HEK293 (cell line): ENCODE results near the gene LARGE1.

Source experiments
- CTCF ChIA-PET: fragments of 350-600 bp; formaldehyde crosslinking; extraction: SDS; loops from one replicate; lab custom pipeline; 2021; ENCODE audit warnings: antibody characterized with exemption; lab: Yijun Ruan, JAX
- POLR2A ChIA-PET: fragments of 300-600 bp; formaldehyde crosslinking; extraction: SDS; loops from one replicate; lab custom pipeline; 2020; ENCODE audit warnings: antibody characterized with exemption, inconsistent platforms; lab: Yijun Ruan, JAX
- H3K27ac ChIP-seq: fragments of 200-500 bp; sonication (Bioruptor generic); 2 replicates; pipeline ENCODE4 v1.5.1; 2014; ENCODE audit warnings: low read depth, low read length, control low read depth, inconsistent platforms; ENCODE audit errors: extremely low read depth
- H3K36me3 ChIP-seq, 2 experiments: fragments of 200-500 bp in 1 of 2; sonication (Bioruptor generic) in 1 of 2; 1 replicate in 1 of 2; 2 replicates in 1 of 2; pipeline ENCODE4 v1.5.1; 2014 to 2017; ENCODE audit warnings: inconsistent platforms in 2 of 2, low read length in 2 of 2; ENCODE audit not compliant: control insufficient read depth in 2 of 2, insufficient read depth in 1 of 2
- H3K4me1 ChIP-seq: fragments of 200-500 bp; sonication (Bioruptor generic); 2 replicates; pipeline ENCODE4 v1.5.1; 2014; ENCODE audit warnings: mild to moderate bottlenecking, low read length, inconsistent platforms; ENCODE audit not compliant: control insufficient read depth, insufficient read depth
- H3K4me3 ChIP-seq: 2 replicates; pipeline ENCODE4 v1.5.1; 2011; ENCODE audit warnings: low read depth, mild to moderate bottlenecking, control low read depth, low read length, moderate library complexity
- H3K9me3 ChIP-seq: fragments of 200-500 bp; sonication (Bioruptor generic); 2 replicates; pipeline ENCODE4 v1.5.1; 2014; ENCODE audit warnings: low read depth, low read length, inconsistent platforms; ENCODE audit not compliant: control insufficient read depth, insufficient read depth
- FEZF1 ChIP-seq: fragments of 450-650 bp; formaldehyde crosslinking; IDR thresholded peaks from 2 replicates; pipeline ENCODE4 v1.5.1; 2016; ENCODE audit warnings: missing biosample characterization, missing genetic modification characterization
- GLIS2 ChIP-seq: fragments of 450-650 bp; formaldehyde crosslinking; IDR thresholded peaks from 2 replicates; pipeline ENCODE4 v1.5.1; 2016; ENCODE audit warnings: missing biosample characterization, missing genetic modification characterization
- KLF9 ChIP-seq: fragments of 450-650 bp; formaldehyde crosslinking; IDR thresholded peaks from 2 replicates; pipeline ENCODE4 v1.5.1; 2016; ENCODE audit warnings: missing biosample characterization, missing genetic modification characterization, low read depth
- SETDB1 ChIP-seq: IDR thresholded peaks from one replicate; pipeline ENCODE4 v1.6.1; 2017; ENCODE audit warnings: mild to moderate bottlenecking, low read length, moderate library complexity, mixed read lengths; ENCODE audit not compliant: insufficient read length
- SP2 ChIP-seq: fragments of 450-650 bp; formaldehyde crosslinking; IDR thresholded peaks from 2 replicates; pipeline ENCODE4 v1.5.1; 2016; ENCODE audit warnings: missing biosample characterization, missing genetic modification characterization
- ZBTB48 ChIP-seq: fragments of 450-650 bp; formaldehyde crosslinking; IDR thresholded peaks from 2 replicates; pipeline ENCODE4 v1.5.1; 2016; ENCODE audit warnings: missing biosample characterization, missing genetic modification characterization
- ZNF114 ChIP-seq: fragments of 450-650 bp; formaldehyde crosslinking; IDR thresholded peaks from 2 replicates; pipeline ENCODE4 v1.5.0; 2017; ENCODE audit warnings: missing biosample characterization, missing genetic modification characterization
- ZNF510 ChIP-seq: fragments of 450-650 bp; formaldehyde crosslinking; IDR thresholded peaks from 2 replicates; pipeline ENCODE4 v1.5.1; 2018; ENCODE audit warnings: mild to moderate bottlenecking, missing genetic modification characterization, missing biosample characterization; ENCODE audit not compliant: insufficient replicate concordance
- ZNF521 ChIP-seq: fragments of 450-650 bp; formaldehyde crosslinking; IDR thresholded peaks from 2 replicates; pipeline ENCODE4 v1.5.1; 2017; ENCODE audit warnings: missing biosample characterization, mild to moderate bottlenecking, missing genetic modification characterization
- ZNF561 ChIP-seq: fragments of 450-650 bp; IDR thresholded peaks from 2 replicates; pipeline ENCODE4 v1.5.1; 2018; ENCODE audit warnings: missing biosample characterization, missing genetic modification characterization, borderline replicate concordance
- ZNF571 ChIP-seq: fragments of 450-650 bp; formaldehyde crosslinking; IDR thresholded peaks from 2 replicates; pipeline ENCODE4 v1.5.0; 2017; ENCODE audit warnings: missing biosample characterization, missing genetic modification characterization
- ZNF654 ChIP-seq: fragments of 450-650 bp; formaldehyde crosslinking; IDR thresholded peaks from 2 replicates; pipeline ENCODE4 v1.5.1; 2016; ENCODE audit warnings: low read depth, missing biosample characterization, missing genetic modification characterization
- ZNF677 ChIP-seq: fragments of 450-650 bp; IDR thresholded peaks from 2 replicates; pipeline ENCODE4 v1.5.0; 2018; ENCODE audit warnings: missing biosample characterization, mild to moderate bottlenecking, missing genetic modification characterization, moderate library complexity
- ZNF785 ChIP-seq: fragments of 450-650 bp; formaldehyde crosslinking; IDR thresholded peaks from 2 replicates; pipeline ENCODE4 v1.5.1; 2016; ENCODE audit warnings: missing biosample characterization, missing genetic modification characterization
- ZSCAN23 ChIP-seq: fragments of 450-650 bp; formaldehyde crosslinking; IDR thresholded peaks from 2 replicates; pipeline ENCODE4 v1.5.1; 2016; ENCODE audit warnings: missing biosample characterization, missing genetic modification characterization
- TF ChIP-seq, protein P1 (sequence below): fragments of 450-650 bp; formaldehyde crosslinking; IDR thresholded peaks from 2 replicates; pipeline ENCODE4 v1.5.1; 2016; ENCODE audit warnings: missing biosample characterization, missing genetic modification characterization
- TF ChIP-seq, protein P2 (sequence below): IDR thresholded peaks from 2 replicates; pipeline ENCODE4 v1.6.1; 2011; ENCODE audit warnings: mild to moderate bottlenecking, low read depth, low read length, borderline replicate concordance
- TF ChIP-seq, protein P3 (sequence below): fragments of 450-650 bp; formaldehyde crosslinking; IDR thresholded peaks from 2 replicates; pipeline ENCODE4 v1.5.1; 2016; ENCODE audit warnings: missing biosample characterization, missing genetic modification characterization
- TF ChIP-seq, protein P4 (sequence below): fragments of 450-650 bp; formaldehyde crosslinking; IDR thresholded peaks from 2 replicates; pipeline ENCODE4 v1.5.1; 2016; ENCODE audit warnings: missing biosample characterization, missing genetic modification characterization
- TF ChIP-seq, protein P5 (sequence below): fragments of 450-650 bp; formaldehyde crosslinking; IDR thresholded peaks from 2 replicates; pipeline ENCODE4 v1.5.1; 2017; ENCODE audit warnings: missing biosample characterization, missing genetic modification characterization

Gene LARGE1

DNA sequence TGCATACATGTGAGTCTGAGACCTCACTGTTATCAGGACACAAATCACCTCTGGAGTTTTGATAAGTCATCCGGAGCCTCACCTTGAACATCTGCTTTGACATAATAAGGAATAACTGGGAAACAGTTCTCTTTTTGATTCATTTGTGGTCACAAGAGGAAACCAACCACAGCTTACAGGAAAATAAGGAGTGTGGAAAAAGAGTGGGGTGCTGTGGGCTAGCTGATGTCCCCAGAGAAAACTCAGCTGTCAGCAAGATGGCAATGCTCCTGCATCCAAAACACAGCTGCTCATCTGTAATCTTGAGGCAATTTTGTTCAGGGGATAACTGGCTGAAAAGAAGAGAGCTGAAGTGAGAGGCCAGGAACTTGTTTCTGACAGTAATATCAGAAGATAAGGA, 445.7 kb downstream of the LARGE1 start:
- Histone ChIP-seq H3K4me1 (no peaks in the 10 kb centered on the region; the same call in 1 of the 2 replicates), H3K9me3 (no peaks in the 10 kb centered on the region), H3K27ac (no peak overlapping the region), H3K36me3 (no peaks in the 10 kb centered on the region), H3K4me3 (no peak overlapping the region)
- CTCF ChIA-PET = interaction anchor here (0.7 kb wide), 1 partner anchor 173 kb away, joined by 3 read pairs; no protein-coding TSS in a partner anchor
- TF ChIP-seq ZNF510 (no peak), FEZF1 (no peak), SP2 (no peak)
- TF ChIP-seq, protein P1, sequence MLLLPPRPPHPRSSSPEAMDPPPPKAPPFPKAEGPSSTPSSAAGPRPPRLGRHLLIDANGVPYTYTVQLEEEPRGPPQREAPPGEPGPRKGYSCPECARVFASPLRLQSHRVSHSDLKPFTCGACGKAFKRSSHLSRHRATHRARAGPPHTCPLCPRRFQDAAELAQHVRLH (tag by site-specific recombination) = no peak
- POLR2A ChIA-PET = no interaction called here

DNA sequence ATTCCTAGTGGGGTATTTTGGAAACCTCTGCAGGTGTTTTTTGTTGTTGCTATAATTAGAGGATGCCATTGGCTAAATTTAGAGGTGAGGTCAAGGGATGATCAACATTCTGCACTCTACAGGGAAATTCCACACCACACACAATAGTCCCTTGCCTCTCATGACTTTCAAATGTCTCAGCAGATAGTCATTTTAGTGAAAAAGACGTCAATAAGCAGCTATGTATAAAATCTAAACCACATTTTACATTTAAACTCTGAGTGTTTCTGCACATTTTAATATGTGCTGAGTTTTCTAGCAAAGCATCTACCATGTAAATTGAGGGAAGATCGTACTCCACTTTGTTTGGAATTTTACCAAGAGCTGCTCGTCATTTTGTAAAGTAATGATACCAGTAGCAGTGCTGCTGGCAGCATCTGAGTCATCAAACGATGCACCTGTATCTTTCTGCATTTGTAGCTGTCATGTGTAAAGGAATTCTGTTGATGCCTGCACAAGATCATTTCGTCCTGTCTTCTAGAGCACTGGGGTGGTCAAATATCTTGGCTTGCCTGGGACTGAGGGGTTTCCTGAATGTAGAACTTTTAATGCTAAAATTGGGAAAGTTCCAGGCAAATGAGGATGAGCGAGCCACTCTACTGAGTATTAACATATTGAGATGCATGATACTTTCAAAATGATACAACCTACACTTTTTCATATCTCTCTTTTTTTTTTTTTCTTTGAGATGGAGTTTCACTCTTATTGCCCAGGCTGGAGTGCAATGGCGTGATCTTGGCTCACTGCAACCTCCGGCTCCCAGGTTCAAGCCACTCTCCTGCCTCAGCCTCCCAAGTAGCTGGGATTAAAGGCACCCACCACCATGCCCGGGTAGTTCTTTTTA, 447.6 kb downstream of the LARGE1 start:
- ChIA-PET POLR2A (no interaction called here), CTCF (no interaction called here)
- H3K4me1 ChIP-seq = no peaks in the 10 kb centered on the region; the same call in 1 of the 2 replicates
- no peaks in the 10 kb centered on the region for H3K9me3 ChIP-seq
- no peaks in the 10 kb centered on the region for H3K36me3 ChIP-seq
- no peak for TF ChIP-seq ZNF571
- TF ChIP-seq, protein P2, sequence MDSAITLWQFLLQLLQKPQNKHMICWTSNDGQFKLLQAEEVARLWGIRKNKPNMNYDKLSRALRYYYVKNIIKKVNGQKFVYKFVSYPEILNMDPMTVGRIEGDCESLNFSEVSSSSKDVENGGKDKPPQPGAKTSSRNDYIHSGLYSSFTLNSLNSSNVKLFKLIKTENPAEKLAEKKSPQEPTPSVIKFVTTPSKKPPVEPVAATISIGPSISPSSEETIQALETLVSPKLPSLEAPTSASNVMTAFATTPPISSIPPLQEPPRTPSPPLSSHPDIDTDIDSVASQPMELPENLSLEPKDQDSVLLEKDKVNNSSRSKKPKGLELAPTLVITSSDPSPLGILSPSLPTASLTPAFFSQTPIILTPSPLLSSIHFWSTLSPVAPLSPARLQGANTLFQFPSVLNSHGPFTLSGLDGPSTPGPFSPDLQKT = no peak
- TF ChIP-seq GLIS2 (tag by site-specific recombination) = no peak
- TF ChIP-seq, protein P3, sequence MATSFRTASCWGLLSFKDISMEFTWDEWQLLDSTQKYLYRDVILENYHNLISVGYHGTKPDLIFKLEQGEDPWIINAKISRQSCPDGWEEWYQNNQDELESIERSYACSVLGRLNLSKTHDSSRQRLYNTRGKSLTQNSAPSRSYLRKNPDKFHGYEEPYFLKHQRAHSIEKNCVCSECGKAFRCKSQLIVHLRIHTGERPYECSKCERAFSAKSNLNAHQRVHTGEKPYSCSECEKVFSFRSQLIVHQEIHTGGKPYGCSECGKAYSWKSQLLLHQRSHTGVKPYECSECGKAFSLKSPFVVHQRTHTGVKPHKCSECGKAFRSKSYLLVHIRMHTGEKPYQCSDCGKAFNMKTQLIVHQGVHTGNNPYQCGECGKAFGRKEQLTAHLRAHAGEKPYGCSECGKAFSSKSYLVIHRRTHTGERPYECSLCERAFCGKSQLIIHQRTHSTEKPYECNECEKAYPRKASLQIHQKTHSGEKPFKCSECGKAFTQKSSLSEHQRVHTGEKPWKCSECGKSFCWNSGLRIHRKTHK = no peak
- TF ChIP-seq ZNF654 = no peak
- TF ChIP-seq ZBTB48 (tag by site-specific recombination) = no peak
- TF ChIP-seq ZNF785 (tag by site-specific recombination) = no peak
- TF ChIP-seq, protein P4, sequence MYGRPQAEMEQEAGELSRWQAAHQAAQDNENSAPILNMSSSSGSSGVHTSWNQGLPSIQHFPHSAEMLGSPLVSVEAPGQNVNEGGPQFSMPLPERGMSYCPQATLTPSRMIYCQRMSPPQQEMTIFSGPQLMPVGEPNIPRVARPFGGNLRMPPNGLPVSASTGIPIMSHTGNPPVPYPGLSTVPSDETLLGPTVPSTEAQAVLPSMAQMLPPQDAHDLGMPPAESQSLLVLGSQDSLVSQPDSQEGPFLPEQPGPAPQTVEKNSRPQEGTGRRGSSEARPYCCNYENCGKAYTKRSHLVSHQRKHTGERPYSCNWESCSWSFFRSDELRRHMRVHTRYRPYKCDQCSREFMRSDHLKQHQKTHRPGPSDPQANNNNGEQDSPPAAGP (tag by site-specific recombination) = no peak
- TF ChIP-seq ZNF677 (tag by site-specific recombination) = no peak
- no peak for TF ChIP-seq ZSCAN23 (tag by site-specific recombination)
- TF ChIP-seq ZNF561 (tag by site-specific recombination) = no peak
- TF ChIP-seq ZNF521 = no peak
- no peak for TF ChIP-seq ZNF114 (tag by site-specific recombination)
- TF ChIP-seq KLF9 (tag by site-specific recombination) = no peak
- TF ChIP-seq SETDB1 = no peak
- TF ChIP-seq, protein P5, sequence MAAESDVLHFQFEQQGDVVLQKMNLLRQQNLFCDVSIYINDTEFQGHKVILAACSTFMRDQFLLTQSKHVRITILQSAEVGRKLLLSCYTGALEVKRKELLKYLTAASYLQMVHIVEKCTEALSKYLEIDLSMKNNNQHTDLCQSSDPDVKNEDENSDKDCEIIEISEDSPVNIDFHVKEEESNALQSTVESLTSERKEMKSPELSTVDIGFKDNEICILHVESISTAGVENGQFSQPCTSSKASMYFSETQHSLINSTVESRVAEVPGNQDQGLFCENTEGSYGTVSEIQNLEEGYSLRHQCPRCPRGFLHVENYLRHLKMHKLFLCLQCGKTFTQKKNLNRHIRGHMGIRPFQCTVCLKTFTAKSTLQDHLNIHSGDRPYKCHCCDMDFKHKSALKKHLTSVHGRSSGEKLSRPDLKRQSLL (tag by site-specific recombination) = no peak
- no peak overlapping the region for H3K4me3 ChIP-seq
- H3K27ac ChIP-seq = no peak overlapping the region
